GM20000 (cell line): ENCODE measurements around the gene KDM3B.

Source experiments
- DNase-seq: peaks from one replicate; pipeline ENCODE4 v3.0.0; 2012; ENCODE audit warnings: low spot score
- CTCF ChIP-seq: IDR thresholded peaks from 2 replicates; pipeline ENCODE4 v1.5.1; 2012; ENCODE audit warnings: mild to moderate bottlenecking, control low read depth; ENCODE audit errors: extremely low read depth, missing control alignments

The KDM3B gene

GRCh38 chr5:138466125-138466899 lies 113.8 kb downstream of the KDM3B start:
- TF ChIP-seq CTCF: no peak
- no peak for DNase-seq

GRCh38 chr5:138466900-138467710 lies 114.6 kb downstream of the KDM3B start:
- TF ChIP-seq CTCF: no peak
- no peak for DNase-seq

- DNase-seq: no peak
- TF ChIP-seq CTCF: no peak
Measured at GRCh38 chr5:138467711-138468132, 115.2 kb downstream of the KDM3B start.

GRCh38 chr5:138468133-138468965 lies 115.9 kb downstream of the KDM3B start:
- TF ChIP-seq CTCF: no peak
- no peak for DNase-seq

GRCh38 chr5:138468966-138469539 lies 116.6 kb downstream of the KDM3B start:
- no peak for DNase-seq
- no peak for TF ChIP-seq CTCF

- TF ChIP-seq CTCF: no peak
- no peak for DNase-seq
Measured at GRCh38 chr5:138469540-138470321, 117.2 kb downstream of the KDM3B start.
